ENCODE results near the gene SBNO1.
"Not testable (repeated sequence)": the region's sequence is repeated elsewhere in the genome, so short reads cannot be mapped to it uniquely, and the experiment has no call there.

The SBNO1 gene

GRCh38 chr12:123364532-123365024, at the start of gene SBNO1:
TSS of gene SBNO1 (minus strand) at chr12:123364847. CDS start at chr12:123350441, 14,406 bp downstream.
- DNase-seq = peak; percentile 62 to 89

DNA sequence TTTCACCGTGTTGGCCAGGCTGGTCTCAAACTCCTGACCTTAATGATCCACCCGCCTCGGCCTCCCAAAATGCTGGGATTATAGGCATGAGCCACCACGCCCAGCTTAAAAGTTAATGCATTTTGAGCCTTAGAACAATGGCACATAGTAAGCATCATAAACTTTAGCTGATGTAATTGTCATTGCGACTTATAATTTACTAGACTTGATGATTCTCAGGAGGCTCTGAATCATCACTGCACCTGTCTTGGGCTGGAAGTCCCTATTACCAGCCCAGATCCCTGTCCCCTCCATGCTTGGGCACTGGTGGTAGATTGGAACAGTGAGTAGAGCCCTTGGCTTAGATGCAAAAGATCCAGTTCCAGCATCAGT, 45.4 kb upstream of the SBNO1 start:
- DNase-seq = no peak

- DNase-seq = not testable (repeated sequence)
These were observed 44.8 kb upstream of the SBNO1 start for GRCh38 chr12:123409284-123410040.

- DNase-seq = not testable (repeated sequence)
These were observed 44.0 kb upstream of the SBNO1 start for GRCh38 chr12:123408619-123409018.

DNA sequence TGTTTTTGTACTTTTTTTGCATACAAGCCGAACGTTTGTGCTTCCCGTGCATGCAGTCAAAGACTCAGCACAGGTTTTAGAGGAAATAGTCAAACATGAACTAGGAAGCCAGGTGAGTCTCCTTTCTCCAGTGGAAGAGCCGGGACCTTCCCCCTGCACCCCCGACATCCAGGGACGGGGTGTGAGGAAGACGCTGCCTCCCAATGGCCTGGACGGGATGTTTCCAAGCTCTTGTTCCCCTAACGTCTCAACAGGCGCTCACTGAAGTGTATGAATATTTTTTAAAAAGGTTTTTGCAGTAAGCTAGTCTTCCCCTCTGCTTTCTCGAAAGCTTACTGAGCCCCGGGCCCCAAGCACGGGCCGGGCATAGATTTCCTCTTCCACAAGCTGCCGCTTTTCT, 43.3 kb upstream of the SBNO1 start:
- DNase-seq = not testable (repeated sequence)

DNA sequence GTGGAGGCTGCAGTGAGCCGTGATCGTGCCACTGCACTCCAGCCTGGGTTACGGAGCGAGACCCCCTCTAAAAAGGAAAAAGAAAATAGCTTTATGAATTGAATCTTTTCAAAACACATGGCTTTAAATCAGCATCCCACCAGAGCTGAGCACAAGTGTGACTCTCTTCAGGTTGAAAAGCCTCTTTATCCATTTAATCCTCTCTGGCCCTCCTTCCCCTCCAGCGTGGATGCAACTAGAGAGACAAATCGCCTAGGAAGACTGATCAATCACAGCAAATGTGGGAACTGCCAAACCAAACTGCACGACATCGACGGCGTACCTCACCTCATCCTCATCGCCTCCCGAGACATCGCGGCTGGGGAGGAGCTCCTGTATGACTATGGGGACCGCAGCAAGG, 42.6 kb upstream of the SBNO1 start:
- not testable (repeated sequence) for DNase-seq

- DNase-seq = no peak
These were observed 39.9 kb upstream of the SBNO1 start for GRCh38 chr12:123404581-123404980.

DNA sequence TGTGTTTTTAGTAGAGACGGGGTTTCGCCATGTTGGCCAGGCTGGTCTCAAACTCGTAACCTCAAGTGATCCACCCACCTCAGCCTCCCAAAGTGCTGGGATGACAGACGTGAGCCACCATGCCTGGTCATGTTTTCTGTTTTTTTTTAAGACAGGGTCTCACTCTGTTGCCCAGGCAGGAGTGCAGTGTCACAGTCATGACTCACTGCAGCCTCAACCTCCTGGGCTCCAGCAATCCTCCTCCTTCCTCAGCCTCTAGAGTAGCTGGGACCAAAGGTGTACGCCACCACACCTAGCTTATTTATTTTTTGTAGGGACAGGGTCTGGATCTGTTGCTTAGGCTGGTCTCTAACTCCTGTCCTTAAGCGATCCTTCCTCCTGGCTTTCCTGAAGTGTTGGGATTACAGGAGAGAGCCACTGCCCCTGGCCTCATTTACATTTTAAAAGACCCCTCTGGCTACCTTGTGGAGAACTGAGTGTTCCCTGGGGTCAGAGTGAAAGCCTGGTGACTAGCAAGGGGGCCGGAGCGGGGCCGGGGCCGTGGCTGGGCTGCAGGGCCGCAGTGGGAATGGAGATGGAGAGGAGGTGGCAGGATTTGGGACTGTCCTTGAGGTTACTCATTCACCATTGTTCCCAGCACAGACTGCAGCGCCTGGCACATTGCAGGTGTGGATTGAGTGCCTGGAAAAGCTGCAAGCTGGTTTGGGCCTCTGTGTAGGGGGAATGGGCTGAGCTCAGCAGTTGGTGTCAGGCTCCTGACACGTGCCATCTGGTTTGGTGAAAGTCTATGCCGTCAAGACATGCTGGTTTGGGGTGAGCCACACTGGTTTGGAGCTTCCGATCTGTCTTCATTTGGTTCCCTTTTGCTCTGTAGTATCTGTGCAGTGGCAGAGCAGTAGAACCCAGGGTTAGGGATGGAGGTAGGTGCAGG, 37.4 kb upstream of the SBNO1 start:
- no peak for DNase-seq

DNA sequence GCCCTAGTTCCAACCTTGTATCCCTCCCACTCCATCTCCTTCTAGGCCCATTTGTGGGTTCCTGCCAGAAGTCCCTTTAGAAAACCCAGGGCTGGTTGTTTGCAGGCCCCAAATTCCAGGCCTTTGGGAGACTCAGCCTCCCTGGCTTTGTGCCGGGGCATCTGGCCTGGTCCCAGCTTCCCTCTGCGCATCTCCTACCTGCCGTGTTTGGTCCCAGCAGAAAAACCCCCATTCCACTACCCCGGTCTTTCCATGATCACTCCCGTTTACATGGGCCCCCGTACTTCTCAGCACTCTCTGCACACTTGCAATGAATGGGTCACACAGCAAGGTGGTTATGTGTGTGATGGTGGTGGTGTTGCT, 34.6 kb upstream of the SBNO1 start:
- no peak for DNase-seq

DNA sequence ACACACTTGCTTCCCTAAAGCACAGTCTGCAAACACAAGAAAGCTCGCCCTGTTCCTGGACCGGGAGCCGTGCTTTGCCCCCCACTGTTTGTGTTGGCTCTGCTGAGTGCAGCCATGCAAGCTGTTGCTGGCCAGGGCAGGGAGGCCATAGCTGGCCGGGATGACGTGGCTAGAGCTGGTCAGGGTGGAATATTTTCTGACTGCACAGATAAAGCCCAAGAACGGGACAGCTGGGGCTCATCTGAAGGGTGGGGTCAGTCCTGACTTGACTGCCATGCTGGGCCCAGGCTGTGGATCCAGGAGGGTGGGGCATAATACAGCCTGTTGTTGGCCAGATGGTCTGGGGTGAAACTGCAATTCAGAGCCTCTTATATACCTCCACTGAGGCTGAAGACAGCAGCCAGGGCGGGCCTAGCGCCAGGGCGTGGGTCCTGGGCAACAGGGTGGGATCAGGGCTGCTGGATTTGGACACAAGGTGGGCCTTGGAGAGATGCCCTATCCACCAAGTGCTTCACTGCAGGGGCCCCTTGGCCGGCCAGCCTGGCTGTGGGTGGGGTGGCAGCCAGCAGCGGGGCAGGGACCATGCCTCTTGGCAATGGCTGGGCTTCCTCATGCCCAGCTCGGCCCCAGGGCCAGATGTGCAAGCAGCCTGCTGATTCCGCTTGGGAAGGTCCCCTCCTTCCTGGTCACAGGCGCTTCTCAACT, 34.1 kb upstream of the SBNO1 start:
- no peak for DNase-seq

- no peak for DNase-seq
These were observed 33.5 kb upstream of the SBNO1 start for GRCh38 chr12:123398177-123398549.

GRCh38 chr12:123397400-123397799, 32.8 kb upstream of the SBNO1 start:
- no peak for DNase-seq

GRCh38 chr12:123396954-123397353, 32.3 kb upstream of the SBNO1 start:
- DNase-seq = no peak

GRCh38 chr12:123396543-123396942, 31.9 kb upstream of the SBNO1 start:
- DNase-seq = no peak

- DNase-seq = no peak
These were observed 30.6 kb upstream of the SBNO1 start for GRCh38 chr12:123395236-123395635.

- DNase-seq = no peak
These were observed 29.1 kb upstream of the SBNO1 start for GRCh38 chr12:123393747-123394146.

GRCh38 chr12:123391546-123392343, 27.1 kb upstream of the SBNO1 start:
- DNase-seq = no peak

DNA sequence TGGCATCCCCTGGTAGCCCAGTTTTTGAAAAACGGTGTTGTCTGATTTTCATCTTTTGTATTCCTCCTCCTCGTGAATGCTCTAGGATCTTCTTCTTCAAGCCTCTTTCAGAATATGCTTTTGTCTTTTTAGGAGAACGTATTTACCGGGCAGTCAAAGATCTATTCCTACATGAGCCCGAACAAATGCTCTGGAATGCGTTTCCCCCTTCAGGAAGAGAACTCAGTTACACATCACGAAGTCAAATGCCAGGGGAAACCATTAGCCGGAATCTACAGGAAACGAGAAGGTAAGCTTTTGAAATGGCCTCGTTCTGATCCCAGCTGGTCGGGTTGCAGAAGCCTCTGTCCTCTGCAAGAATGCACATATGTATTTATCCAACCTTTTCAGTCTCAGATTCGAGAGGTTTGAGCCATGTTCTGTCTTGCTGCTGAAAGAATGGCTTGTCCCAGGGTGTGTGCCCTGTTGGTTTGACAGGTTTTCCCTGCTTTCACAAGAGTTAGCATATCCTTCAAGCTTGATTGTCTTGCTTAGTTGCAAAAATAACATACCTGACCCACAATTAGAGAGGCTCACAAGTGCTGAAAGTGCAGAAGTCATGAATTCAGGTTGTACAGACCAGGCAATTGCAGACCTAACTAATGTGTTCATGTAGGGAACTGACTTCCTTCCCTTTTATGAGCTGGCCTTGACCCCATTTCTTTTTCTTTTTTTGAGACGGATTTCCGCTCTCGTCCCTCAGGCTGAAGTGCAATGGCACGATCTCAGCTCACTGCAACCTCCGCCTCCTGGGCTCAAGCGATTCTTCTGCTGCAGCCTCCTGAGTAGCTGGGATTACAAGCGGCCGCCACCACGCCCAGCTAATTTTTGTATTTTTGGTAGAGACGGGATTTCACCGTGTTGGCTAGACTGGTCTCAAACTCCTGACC, 26.1 kb upstream of the SBNO1 start:
- no peak for DNase-seq

DNA sequence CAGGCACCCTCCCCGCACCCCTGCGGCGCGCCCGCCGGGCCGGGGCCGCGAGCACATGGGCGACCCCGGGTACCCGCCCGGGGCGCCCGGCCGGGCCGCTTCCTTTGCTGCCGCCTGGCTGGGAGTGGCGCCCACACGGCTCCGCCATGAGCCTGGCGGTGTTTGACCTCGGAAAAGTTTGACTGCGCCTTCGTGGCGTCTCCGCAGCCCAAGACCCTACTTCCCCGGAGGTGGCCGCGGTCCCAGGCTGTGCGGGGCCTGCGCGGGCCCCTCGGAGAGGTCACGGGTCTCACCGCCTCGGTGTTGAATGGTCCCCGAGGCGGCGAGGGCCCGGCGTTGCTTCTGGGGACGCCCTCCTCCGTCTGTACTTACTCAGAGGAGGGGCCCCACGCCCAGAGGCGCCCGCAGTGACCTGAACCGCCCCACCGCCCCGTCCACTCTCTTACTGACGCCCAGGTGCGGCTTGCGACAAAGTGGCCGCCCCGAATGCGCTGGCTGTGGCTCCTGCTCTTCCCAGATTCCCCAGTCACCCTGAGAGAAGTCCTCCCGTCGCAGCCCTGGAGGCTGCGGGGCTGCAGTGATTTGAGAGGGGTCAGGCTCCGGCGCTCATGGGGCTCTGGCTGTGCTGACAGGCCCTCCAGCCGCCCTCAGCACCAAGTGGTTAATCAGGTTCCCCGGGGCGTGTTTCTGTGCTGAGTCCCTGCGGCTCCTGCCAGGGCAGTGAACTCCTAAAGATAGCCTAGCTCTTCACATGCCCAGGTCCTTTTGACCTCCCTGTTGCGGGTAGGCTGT, 25.1 kb upstream of the SBNO1 start:
- no peak for DNase-seq

- DNase-seq = no peak
These were observed 24.4 kb upstream of the SBNO1 start for GRCh38 chr12:123388951-123389559.

Data from SW 1271 (cell line).